Right atrium auricular region (tissue), 2 donors: ENCODE results near the gene ALG14. TPM values are rescaled to one million over a fixed set of nuclear protein-coding genes. Genes with fewer than 3 reads are reported as not detected.
"Not testable (repeated sequence)": the region's sequence is repeated elsewhere in the genome, so short reads cannot be mapped to it uniquely, and the experiment has no call there.

Source experiments
- DNase-seq: peaks from one replicate; pipeline ENCODE4 v3.0.0-alpha.2; 2019; ENCODE audit warnings: low spot score
- H3K27ac ChIP-seq, 2 donors: fragments of 200-600 bp; sonication (generic); 1 replicate in 1 of 2; 2 replicates in 1 of 2; pipeline ENCODE4 v1.5.1; 2016 to 2019
- H3K27me3 ChIP-seq, 2 donors: fragments of 200-600 bp; sonication (generic); one replicate each; pipeline versions ENCODE4 v1.5.1 to v1.6.0; 2017 to 2019
- H3K36me3 ChIP-seq: fragments of 200-600 bp; sonication (generic); one replicate; pipeline ENCODE4 v1.5.1; 2016
- H3K4me1 ChIP-seq, 2 donors: fragments of 200-600 bp; sonication (generic); one replicate each; pipeline versions ENCODE4 v1.5.1 to v1.6.0; 2017 to 2019
- H3K4me3 ChIP-seq, 2 donors: fragments of 200-600 bp; sonication (generic); 1 replicate in 1 of 2; 2 replicates in 1 of 2; pipeline ENCODE4 v1.5.1; 2017 to 2019; ENCODE audit warnings: mild to moderate bottlenecking in 1 of 2, moderate library complexity in 1 of 2
- H3K9me3 ChIP-seq, 2 donors: fragments of 200-600 bp; sonication (generic); one replicate each; pipeline ENCODE4 v1.5.1; 2019
- total RNA-seq, 2 donors: library from RNA; depleted of rRNA; stranded (reverse); fragments of >200 nt; gene quantifications; one replicate each; pipeline ENCODE4 v1.1.0, GENCODE V29; 2016
- TF ChIP-seq, protein P1 (sequence below), 2 donors: fragments of 200-600 bp; sonication (generic); IDR thresholded peaks; one replicate each; pipeline ENCODE4 v1.5.1; 2019; ENCODE audit warnings: antibody characterized with exemption in 2 of 2

Gene ALG14
- total RNA-seq, 2 donors from 2014 or later: 0.74 to 0.79 TPM

- TF ChIP-seq, protein P1, sequence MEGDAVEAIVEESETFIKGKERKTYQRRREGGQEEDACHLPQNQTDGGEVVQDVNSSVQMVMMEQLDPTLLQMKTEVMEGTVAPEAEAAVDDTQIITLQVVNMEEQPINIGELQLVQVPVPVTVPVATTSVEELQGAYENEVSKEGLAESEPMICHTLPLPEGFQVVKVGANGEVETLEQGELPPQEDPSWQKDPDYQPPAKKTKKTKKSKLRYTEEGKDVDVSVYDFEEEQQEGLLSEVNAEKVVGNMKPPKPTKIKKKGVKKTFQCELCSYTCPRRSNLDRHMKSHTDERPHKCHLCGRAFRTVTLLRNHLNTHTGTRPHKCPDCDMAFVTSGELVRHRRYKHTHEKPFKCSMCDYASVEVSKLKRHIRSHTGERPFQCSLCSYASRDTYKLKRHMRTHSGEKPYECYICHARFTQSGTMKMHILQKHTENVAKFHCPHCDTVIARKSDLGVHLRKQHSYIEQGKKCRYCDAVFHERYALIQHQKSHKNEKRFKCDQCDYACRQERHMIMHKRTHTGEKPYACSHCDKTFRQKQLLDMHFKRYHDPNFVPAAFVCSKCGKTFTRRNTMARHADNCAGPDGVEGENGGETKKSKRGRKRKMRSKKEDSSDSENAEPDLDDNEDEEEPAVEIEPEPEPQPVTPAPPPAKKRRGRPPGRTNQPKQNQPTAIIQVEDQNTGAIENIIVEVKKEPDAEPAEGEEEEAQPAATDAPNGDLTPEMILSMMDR (IDR thresholded peaks at IDR 0.05): no peak
- no peaks in the 10 kb centered on the region for H3K27me3 ChIP-seq
- H3K9me3 ChIP-seq: peaks cover 0 to 4% of the 10 kb centered on the region in 2 donors
- no peaks in the 10 kb centered on the region for H3K36me3 ChIP-seq
- no peak for DNase-seq
- no peaks in the 10 kb centered on the region for H3K4me1 ChIP-seq
- H3K27ac ChIP-seq: no peak overlapping the region
- H3K4me3 ChIP-seq: no peak overlapping the region
Observed at GRCh38 chr1:95093296-95093695, 20.5 kb upstream of the ALG14 start.

DNA sequence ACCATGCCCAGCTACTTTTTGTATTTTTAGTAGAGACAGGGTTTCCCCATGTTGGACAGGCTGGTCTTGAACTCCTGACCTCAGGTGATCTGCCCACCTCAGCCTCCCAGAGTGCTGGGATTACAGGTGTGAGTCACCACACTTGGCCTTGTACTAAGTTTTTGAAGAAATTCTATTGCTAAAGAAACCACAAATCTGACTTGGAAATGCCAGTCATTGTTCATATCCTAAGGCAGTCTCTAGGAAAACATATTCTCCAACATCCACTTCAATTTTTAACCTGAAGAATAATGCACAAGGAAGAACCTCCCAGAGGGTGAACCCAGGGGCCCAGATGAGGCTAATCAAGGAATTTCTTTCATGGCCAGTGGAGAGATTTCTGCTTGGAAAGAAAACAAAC lies 20.1 kb upstream of the ALG14 start:
- DNase-seq, H3K4me1 ChIP-seq, H3K4me3 ChIP-seq, H3K9me3 ChIP-seq, H3K27ac ChIP-seq, H3K27me3 ChIP-seq, H3K36me3 ChIP-seq: not testable (repeated sequence)

GRCh38 chr1:95091290-95091689 lies 18.5 kb upstream of the ALG14 start:
- H3K27ac ChIP-seq, H3K9me3 ChIP-seq, H3K27me3 ChIP-seq, DNase-seq, H3K4me3 ChIP-seq, H3K36me3 ChIP-seq: not testable (repeated sequence)
- peaks cover 0 to 16% of the 10 kb centered on the region in 2 donors for H3K4me1 ChIP-seq

DNA sequence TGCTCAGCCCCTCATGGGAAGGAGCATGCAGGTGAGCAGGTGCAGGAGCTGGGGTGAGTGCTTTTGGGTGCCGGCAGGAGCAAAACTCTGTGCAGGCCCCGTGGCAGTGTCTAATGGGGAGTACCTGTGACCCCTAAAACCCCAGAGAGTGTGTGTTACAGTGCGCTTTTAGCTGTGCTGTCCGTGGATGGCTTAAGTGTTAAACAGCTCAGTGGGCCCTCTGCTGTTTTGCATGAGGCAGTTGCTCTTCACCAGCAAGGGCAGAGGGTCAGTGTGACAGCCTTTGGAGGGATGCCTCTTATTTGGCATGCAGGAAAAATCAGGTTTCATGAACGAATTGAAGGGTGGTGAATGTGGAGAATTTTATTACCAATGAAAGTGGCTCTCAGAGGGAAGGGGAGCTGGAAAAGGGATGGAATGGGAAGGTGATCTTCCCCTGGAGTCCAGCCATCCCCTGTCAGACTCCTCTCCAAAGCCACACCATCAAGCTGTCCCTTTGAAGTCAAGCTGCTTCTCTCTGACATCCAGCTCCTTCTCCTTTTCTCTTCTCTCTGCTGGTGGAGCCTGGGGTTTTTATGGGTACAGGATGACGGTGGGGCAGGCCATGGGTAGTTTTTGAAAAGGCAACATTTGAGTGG lies 17.0 kb upstream of the ALG14 start:
- no peak overlapping the region for H3K4me3 ChIP-seq
- no peak for DNase-seq
- H3K36me3 ChIP-seq: no peaks in the 10 kb centered on the region
- H3K9me3 ChIP-seq: peaks cover 0 to 4% of the 10 kb centered on the region in 2 donors
- no peaks in the 10 kb centered on the region for H3K27me3 ChIP-seq
- TF ChIP-seq, protein P1 (IDR thresholded peaks at IDR 0.05): no peak
- peaks cover 0 to 16% of the 10 kb centered on the region in 2 donors for H3K4me1 ChIP-seq
- H3K27ac ChIP-seq: no peak overlapping the region

DNA sequence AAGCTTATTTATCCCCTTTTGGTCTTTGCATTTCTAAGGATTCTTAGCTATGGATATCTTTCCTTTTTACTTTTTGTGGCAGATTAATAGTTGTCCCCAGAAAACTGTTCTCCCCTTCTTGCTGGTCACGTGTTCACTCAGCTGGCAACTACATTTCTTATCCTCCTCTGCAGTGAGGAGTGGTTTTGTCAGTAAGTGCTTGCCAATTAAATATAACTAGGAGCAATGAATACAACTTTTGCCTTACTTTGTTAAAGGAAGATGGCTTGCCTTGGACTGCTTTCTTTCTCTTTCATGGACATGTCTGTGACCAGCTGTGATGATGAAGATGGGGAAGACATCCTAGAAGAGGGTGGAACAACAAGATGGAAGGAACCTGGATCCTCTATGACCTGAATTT lies 15.6 kb upstream of the ALG14 start:
- Histone ChIP-seq H3K4me3 (no peak overlapping the region), H3K27ac (peak overlapping the region in 1 of 2 donors; percentile 86), H3K4me1 (peaks cover 0 to 16% of the 10 kb centered on the region in 2 donors), H3K9me3 (peaks cover 0 to 4% of the 10 kb centered on the region in 2 donors), H3K36me3 (no peaks in the 10 kb centered on the region), H3K27me3 (no peaks in the 10 kb centered on the region)
- no peak for DNase-seq
- TF ChIP-seq, protein P1 (IDR thresholded peaks at IDR 0.05): no peak

DNA sequence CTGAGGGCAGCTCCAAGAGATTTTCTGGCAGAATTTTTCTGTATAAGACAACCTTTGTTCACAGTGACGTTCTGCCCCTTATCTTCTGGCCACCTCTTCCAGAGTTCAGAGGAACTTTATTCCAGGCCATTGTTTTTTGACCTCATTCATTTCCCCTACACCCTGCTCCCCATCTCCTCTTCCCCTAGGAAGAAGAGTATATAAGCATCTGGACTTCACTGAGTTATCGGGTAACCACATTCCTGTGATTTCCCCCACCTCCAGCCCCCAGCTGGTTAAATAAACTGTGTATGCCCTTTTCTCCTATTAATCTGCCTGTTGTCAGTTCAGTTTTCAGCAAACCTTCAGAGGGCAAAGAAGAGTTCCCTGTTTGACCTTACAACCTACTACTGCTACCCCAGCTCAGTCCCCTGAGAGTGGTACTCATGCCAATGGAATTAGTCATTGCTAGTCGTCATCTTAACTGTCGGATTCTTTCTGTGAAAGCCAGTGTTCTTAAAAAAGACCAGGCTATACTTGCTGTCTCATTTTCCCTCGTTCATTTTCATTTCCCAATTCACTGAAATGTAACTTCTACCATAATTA lies 14.3 kb upstream of the ALG14 start:
- Histone ChIP-seq H3K36me3 (no peaks in the 10 kb centered on the region), H3K27ac (peak overlapping the region; percentile 75 to 86), H3K4me1 (peaks cover 0 to 16% of the 10 kb centered on the region in 2 donors), H3K4me3 (no peak overlapping the region), H3K9me3 (peaks cover 0 to 4% of the 10 kb centered on the region in 2 donors), H3K27me3 (no peaks in the 10 kb centered on the region)
- TF ChIP-seq, protein P1 (IDR thresholded peaks at IDR 0.05): no peak
- peak; percentile 77 for DNase-seq

DNA sequence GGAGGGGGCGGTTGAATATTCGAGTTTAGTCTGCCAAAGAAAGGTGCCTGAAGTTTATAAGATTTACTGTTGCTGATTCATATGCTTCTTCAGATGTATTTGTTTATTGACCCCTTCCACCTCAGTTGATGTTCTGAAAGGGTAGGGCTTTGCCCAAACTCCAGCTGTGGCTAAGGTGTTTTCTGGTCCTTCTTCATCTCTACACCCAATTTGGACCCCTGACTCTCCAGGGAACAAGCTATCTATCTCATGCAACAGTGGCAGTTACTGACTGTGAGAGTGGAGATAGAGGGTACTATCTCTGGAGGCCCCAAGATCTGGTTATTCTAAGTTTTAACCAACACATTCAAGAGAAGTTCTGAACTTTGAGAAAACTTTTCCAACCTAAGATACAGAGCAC lies 12.6 kb upstream of the ALG14 start:
- peaks cover 0 to 4% of the 10 kb centered on the region in 2 donors for H3K9me3 ChIP-seq
- DNase-seq: no peak
- no peaks in the 10 kb centered on the region for H3K36me3 ChIP-seq
- peak overlapping the region in 1 of 2 donors; percentile 56 for H3K27ac ChIP-seq
- TF ChIP-seq, protein P1 (IDR thresholded peaks at IDR 0.05): no peak
- H3K4me1 ChIP-seq: peaks cover 0 to 16% of the 10 kb centered on the region in 2 donors
- no peak overlapping the region for H3K4me3 ChIP-seq
- H3K27me3 ChIP-seq: no peaks in the 10 kb centered on the region
